Stomach (tissue), 9 donors: ENCODE data around the gene CARMIL3. TPM values are rescaled to one million over a fixed set of nuclear protein-coding genes. Genes with fewer than 3 reads are reported as not detected.

ENCODE experiments used
- DNase-seq, 2 donors: peaks; one replicate each; pipeline versions ENCODE4 v3.0.0 to v3.0.0-alpha.2; 2013 to 2019
- H3K27ac ChIP-seq, 5 donors: fragments of 200-600 bp in 4 of 5; sonication (generic) in 4 of 5; one replicate each; pipeline ENCODE4 v1.5.1; 2013 to 2019; ENCODE audit warnings: mild to moderate bottlenecking in 1 of 5, moderate library complexity in 1 of 5
- H3K27me3 ChIP-seq, 3 donors: fragments of 200-600 bp; sonication (generic); one replicate each; pipeline ENCODE4 v1.5.1; 2017 to 2019; ENCODE audit warnings: mixed run types in 1 of 3
- H3K36me3 ChIP-seq, 4 donors: fragments of 200-600 bp; sonication (generic); 1 replicate in 3 of 4; 2 replicates in 1 of 4; pipeline ENCODE4 v1.5.1; 2016 to 2019
- H3K4me1 ChIP-seq, 4 donors: fragments of 200-600 bp; sonication (generic); one replicate each; pipeline ENCODE4 v1.5.1; 2016 to 2019
- H3K4me3 ChIP-seq, 4 donors: fragments of 200-600 bp; sonication (generic) in 3 of 4; one replicate each; pipeline ENCODE4 v1.5.1; 2016 to 2019; ENCODE audit warnings: mild to moderate bottlenecking in 1 of 4
- H3K9me3 ChIP-seq, 4 donors: fragments of 200-600 bp; sonication (generic); one replicate each; pipeline ENCODE4 v1.5.1; 2016 to 2019
- CTCF ChIP-seq, 7 experiments: fragments of 450-650 bp in 4 of 7; fragments of 200-600 bp in 3 of 7; sonication (generic) in 3 of 7; IDR thresholded peaks; one replicate each; pipeline ENCODE4 v1.5.1; 2016 to 2019; ENCODE audit warnings: antibody characterized with exemption in 7 of 7, control low read depth in 2 of 7, mild to moderate bottlenecking in 1 of 7
- EP300 ChIP-seq: sonication (generic); formaldehyde crosslinking; IDR thresholded peaks from one replicate; pipeline ENCODE4 v1.6.1; 2017; ENCODE audit warnings: antibody characterized with exemption
- POLR2A ChIP-seq, 4 donors: fragments of 450-650 bp; IDR thresholded peaks; one replicate each; pipeline ENCODE4 v1.6.1; 2016; ENCODE audit warnings: antibody characterized with exemption in 4 of 4, control low read depth in 2 of 4, mild to moderate bottlenecking in 1 of 4, moderate library complexity in 1 of 4
- POLR2AphosphoS5 ChIP-seq, 3 donors: sonication (generic); formaldehyde crosslinking; IDR thresholded peaks; one replicate each; pipeline ENCODE4 v1.6.1; 2016; ENCODE audit warnings: antibody characterized with exemption in 3 of 3
- whole genome bisulfite sequencing, 5 donors: extraction: QIAGEN DNeasy Blood & Tissue Kit in 3 of 5; methylation state at CpG; one replicate each; pipeline versions ENCODE4 v1.1.5 to v1.1.7; 2013 to 2018; 5-methylcytosine and 5-hydroxymethylcytosine counted together
- intact Hi-C: fragments of 100-400 bp; cut with DNase I; formaldehyde crosslinking; loops from one replicate; pipeline ENCODE4 v1.15.1; 2023; ENCODE audit warnings: low total_unique reads
- polyA plus RNA-seq, 3 donors: library from polyadenylated mRNA; stranded (reverse); fragments of 200-250 nt; gene quantifications; one replicate each; pipeline ENCODE4 v1.2.3, GENCODE V29; 2013
- total RNA-seq, 5 donors: library from RNA; depleted of rRNA; stranded (reverse); fragments of >200 nt; gene quantifications; one replicate each; pipeline versions ENCODE4 v1.1.0 to v1.2.3, GENCODE V29; 2014 to 2016
- donor health status: healthy with polysubstance abuse.
- donor health status: Bipolar disorder and iron deficiency.
- donor health status: healthy.

Gene CARMIL3
- total and polyA plus RNA-seq, 8 donors = 0.14 to 2.0 (median 0.50) TPM; not detected in 2

GRCh38 chr14:24054646-24055045, 2.8 kb downstream of the CARMIL3 start:
- intact Hi-C loops = loop anchor here (10.0 kb wide), 1 partner anchor 50 kb away; no protein-coding TSS in a partner anchor
- H3K36me3 ChIP-seq = no peaks in the 10 kb centered on the region
- WGBS, 5 donors = 88 to 95% (median 94%) methylated on average over 8 to 9 of the region's 9 CpGs

GRCh38 chr14:24055971-24056799, 4.4 kb downstream of the CARMIL3 start:
- intact Hi-C loops = loop anchor here (10.0 kb wide), 1 partner anchor 49 kb away; no protein-coding TSS in a partner anchor
- TF ChIP-seq CTCF (IDR thresholded peaks at IDR 0.05) (no peak), EP300 (no peak), POLR2AphosphoS5 (IDR thresholded peaks at IDR 0.05) (no peak), POLR2A (IDR thresholded peaks at IDR 0.05) (no peak)
- Histone ChIP-seq H3K36me3 (no peaks in the 10 kb centered on the region), H3K4me1 (peaks cover 14 to 24% (median 16%) of the 10 kb centered on the region in 4 donors), H3K27me3 (peaks cover 0 to 53% (median 6%) of the 10 kb centered on the region in 3 donors), H3K27ac (no peak overlapping the region), H3K4me3 (no peak overlapping the region), H3K9me3 (no peaks in the 10 kb centered on the region)
- DNase-seq = no peak
- 76 to 84% (median 82%) methylated on average over 10 of the region's 10 CpGs for WGBS, 5 donors

More at GRCh38 chr14:24054646-24055045, 2.8 kb downstream of the CARMIL3 start:
- DNase-seq = no peak
- Histone ChIP-seq H3K27me3 (peaks cover 0 to 53% (median 6%) of the 10 kb centered on the region in 3 donors), H3K4me3 (no peak overlapping the region), H3K9me3 (no peaks in the 10 kb centered on the region), H3K27ac (no peak overlapping the region), H3K4me1 (peaks cover 18 to 26% (median 19%) of the 10 kb centered on the region in 4 donors)
- TF ChIP-seq EP300 (no peak), POLR2A (IDR thresholded peaks at IDR 0.05) (no peak), POLR2AphosphoS5 (IDR thresholded peaks at IDR 0.05) (no peak)

- no peak for TF ChIP-seq CTCF (IDR thresholded peaks at IDR 0.05)
- TF ChIP-seq POLR2A (IDR thresholded peaks at IDR 0.05) = no peak
- TF ChIP-seq POLR2AphosphoS5 (IDR thresholded peaks at IDR 0.05) = no peak
- no peak for TF ChIP-seq EP300
- Histone ChIP-seq H3K36me3 (no peaks in the 10 kb centered on the region), H3K27ac (no peak overlapping the region), H3K27me3 (peaks cover 0 to 53% (median 6%) of the 10 kb centered on the region in 3 donors), H3K4me1 (peaks cover 10 to 19% (median 10%) of the 10 kb centered on the region in 4 donors), H3K4me3 (no peak overlapping the region), H3K9me3 (no peaks in the 10 kb centered on the region)
- DNase-seq = no peak
- intact Hi-C loops = loop anchor here (10.0 kb wide), 1 partner anchor 48 kb away; no protein-coding TSS in a partner anchor
- 49 to 65% (median 54%) methylated on average over 7 to 8 of the region's 8 CpGs for WGBS, 5 donors
Observed at GRCh38 chr14:24056800-24057184, 5.0 kb downstream of the CARMIL3 start.

GRCh38 chr14:24057271-24057670, 5.5 kb downstream of the CARMIL3 start:
- DNase-seq = no peak
- 76 to 100% (median 92%) methylated on average over 1 to 2 of the region's 2 CpGs for WGBS, 5 donors
- Histone ChIP-seq H3K4me1 (peaks cover 5 to 15% (median 5%) of the 10 kb centered on the region in 4 donors), H3K36me3 (no peaks in the 10 kb centered on the region), H3K27ac (no peak overlapping the region), H3K27me3 (peaks cover 0 to 52% (median 6%) of the 10 kb centered on the region in 3 donors), H3K9me3 (no peaks in the 10 kb centered on the region), H3K4me3 (no peak overlapping the region)
- intact Hi-C loops = loop anchor here (10.0 kb wide), 1 partner anchor 48 kb away; no protein-coding TSS in a partner anchor
- TF ChIP-seq POLR2A (IDR thresholded peaks at IDR 0.05) = no peak
- TF ChIP-seq CTCF (IDR thresholded peaks at IDR 0.05) = no peak
- no peak for TF ChIP-seq EP300
- no peak for TF ChIP-seq POLR2AphosphoS5 (IDR thresholded peaks at IDR 0.05)
